Cortex of kidney (tissue), 1 donor: ENCODE data around the gene PAQR3.

Source experiments
- DNase-seq: peaks from one replicate; lab custom pipeline; 2025; lab: John Stamatoyannopoulos, UW

Gene PAQR3

DNA sequence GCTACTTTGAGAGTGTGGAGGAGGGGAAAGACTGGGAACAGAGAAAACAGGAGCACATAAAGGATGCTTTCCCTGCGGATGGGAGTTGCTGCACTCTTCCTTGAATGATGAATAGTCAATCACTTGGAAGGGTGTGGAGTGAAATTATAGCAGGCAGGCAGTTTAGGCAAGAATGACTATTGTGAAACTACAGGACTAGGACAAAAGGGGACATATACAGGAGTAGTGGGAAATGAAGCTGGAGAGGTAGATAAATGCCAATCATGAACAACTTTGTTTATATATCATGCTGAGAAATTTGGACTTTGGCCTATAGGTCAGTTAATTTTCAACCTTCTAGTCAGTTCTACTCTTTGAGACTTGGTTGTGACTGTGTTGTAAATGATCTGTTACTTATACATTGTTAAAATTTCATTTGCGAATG is 76.9 kb downstream of the PAQR3 start:
- DNase-seq, result no peak
